HG03354 (cell line): ENCODE results near the gene FOXN3.

Experiments used
- ATAC-seq: cut with Tn5 transposase; IDR thresholded peaks from one replicate; pipeline ENCODE4 v1.9.1; 2021; ENCODE audit warnings: mild to moderate bottlenecking; ENCODE audit not compliant: unreplicated experiment, poor library complexity, severe bottlenecking

Gene FOXN3

GRCh38 chr14:89415159-89415558 lies 1.9 kb downstream of the FOXN3 start:
- no peak for ATAC-seq

GRCh38 chr14:89411976-89412375 lies 5.1 kb downstream of the FOXN3 start:
- ATAC-seq = no peak

- ATAC-seq = no peak
Observed at GRCh38 chr14:89409961-89410360, 7.1 kb downstream of the FOXN3 start.

GRCh38 chr14:89408907-89409700 lies 7.9 kb downstream of the FOXN3 start:
- no peak for ATAC-seq

- no peak for ATAC-seq
Observed at GRCh38 chr14:89407856-89408255, 9.2 kb downstream of the FOXN3 start.

- ATAC-seq = no peak
Observed at GRCh38 chr14:89406941-89407340, 10.1 kb downstream of the FOXN3 start.

- no peak for ATAC-seq
Observed at GRCh38 chr14:89406361-89406760, 10.7 kb downstream of the FOXN3 start.

- ATAC-seq = no peak
Observed at GRCh38 chr14:89405712-89406111, 11.3 kb downstream of the FOXN3 start.

- ATAC-seq = no peak
Observed at GRCh38 chr14:89402363-89402762, 14.7 kb downstream of the FOXN3 start.

- no peak for ATAC-seq
Observed at GRCh38 chr14:89401761-89402160, 15.3 kb downstream of the FOXN3 start.

- no peak for ATAC-seq
Observed at GRCh38 chr14:89401241-89401640, 15.8 kb downstream of the FOXN3 start.

GRCh38 chr14:89400529-89400928 lies 16.5 kb downstream of the FOXN3 start:
- ATAC-seq = no peak

GRCh38 chr14:89399594-89400068 lies 17.4 kb downstream of the FOXN3 start:
- no peak for ATAC-seq

- ATAC-seq = no peak
Observed at GRCh38 chr14:89399157-89399556, 17.9 kb downstream of the FOXN3 start.

- no peak for ATAC-seq
Observed at GRCh38 chr14:89397569-89398230, 19.3 kb downstream of the FOXN3 start.

- no peak for ATAC-seq
Observed at GRCh38 chr14:89394972-89395371, 22.1 kb downstream of the FOXN3 start.

GRCh38 chr14:89393222-89393745 lies 23.7 kb downstream of the FOXN3 start:
- no peak for ATAC-seq

GRCh38 chr14:89392181-89392580 lies 24.9 kb downstream of the FOXN3 start:
- ATAC-seq = no peak

- ATAC-seq = no peak
Observed at GRCh38 chr14:89391556-89391955, 25.5 kb downstream of the FOXN3 start.

- ATAC-seq = no peak
Observed at GRCh38 chr14:89391123-89391522, 25.9 kb downstream of the FOXN3 start.

GRCh38 chr14:89388853-89389252 lies 28.2 kb downstream of the FOXN3 start:
- ATAC-seq = no peak
